D341Med (cell line): Measurements from ENCODE around the gene GATAD2A.
"Not testable (repeated sequence)": the region's sequence is repeated elsewhere in the genome, so short reads cannot be mapped to it uniquely, and the experiment has no call there.

Experiments used
- DNase-seq: peaks from one replicate; pipeline ENCODE4 v3.0.0; 2012; ENCODE audit warnings: low spot score

The GATAD2A gene

DNA sequence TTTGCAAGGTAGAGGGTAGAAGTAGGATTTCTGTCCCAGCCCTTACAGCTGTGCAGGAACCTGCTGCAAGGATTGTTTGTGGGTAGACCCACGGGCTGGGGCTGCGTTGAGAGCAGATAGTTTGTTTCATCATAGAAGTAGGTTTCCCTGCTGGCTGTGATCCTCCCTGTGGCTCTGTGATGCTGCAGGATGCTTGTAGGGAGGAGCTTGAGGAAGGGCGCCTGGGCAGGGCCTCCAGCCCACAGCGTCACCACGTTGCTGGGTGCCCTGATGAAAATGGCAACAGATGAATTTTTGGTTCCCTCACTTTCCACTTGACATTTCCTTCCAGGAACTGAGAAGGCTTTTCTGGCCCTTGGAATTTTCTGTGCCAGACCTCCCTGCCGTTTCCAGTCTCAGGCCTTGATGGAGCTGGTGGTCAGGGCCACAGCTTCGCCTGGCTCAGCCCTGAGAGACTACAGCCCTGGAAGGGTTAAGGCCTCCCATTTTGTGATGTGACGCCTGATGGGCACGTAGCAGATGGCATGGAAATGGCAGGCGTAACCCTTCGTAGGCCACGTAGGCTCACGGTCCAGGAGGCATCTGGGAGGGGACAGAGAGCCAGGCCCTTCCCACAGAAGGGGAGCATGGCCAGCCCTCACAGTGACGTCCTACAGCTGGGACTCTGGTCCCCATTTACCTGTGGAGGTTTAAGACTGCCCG lies 42.2 kb downstream of the GATAD2A start:
- DNase-seq: no peak

DNA sequence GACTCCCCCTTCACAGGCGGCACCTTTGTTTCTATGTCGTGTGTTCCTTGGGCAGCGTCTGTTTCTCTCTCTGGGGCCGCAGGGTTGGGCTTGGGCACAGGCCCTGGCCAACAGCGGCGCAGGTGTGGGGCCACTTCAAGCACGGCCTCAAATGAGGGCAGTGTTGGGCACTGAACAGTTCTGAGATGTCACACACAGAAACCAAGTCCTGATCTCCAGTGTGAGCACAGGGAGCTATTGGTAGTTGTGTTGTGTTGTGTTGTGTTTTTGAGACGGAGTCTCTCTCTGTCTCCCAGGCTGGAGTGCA lies 42.7 kb downstream of the GATAD2A start:
- no peak for DNase-seq

DNA sequence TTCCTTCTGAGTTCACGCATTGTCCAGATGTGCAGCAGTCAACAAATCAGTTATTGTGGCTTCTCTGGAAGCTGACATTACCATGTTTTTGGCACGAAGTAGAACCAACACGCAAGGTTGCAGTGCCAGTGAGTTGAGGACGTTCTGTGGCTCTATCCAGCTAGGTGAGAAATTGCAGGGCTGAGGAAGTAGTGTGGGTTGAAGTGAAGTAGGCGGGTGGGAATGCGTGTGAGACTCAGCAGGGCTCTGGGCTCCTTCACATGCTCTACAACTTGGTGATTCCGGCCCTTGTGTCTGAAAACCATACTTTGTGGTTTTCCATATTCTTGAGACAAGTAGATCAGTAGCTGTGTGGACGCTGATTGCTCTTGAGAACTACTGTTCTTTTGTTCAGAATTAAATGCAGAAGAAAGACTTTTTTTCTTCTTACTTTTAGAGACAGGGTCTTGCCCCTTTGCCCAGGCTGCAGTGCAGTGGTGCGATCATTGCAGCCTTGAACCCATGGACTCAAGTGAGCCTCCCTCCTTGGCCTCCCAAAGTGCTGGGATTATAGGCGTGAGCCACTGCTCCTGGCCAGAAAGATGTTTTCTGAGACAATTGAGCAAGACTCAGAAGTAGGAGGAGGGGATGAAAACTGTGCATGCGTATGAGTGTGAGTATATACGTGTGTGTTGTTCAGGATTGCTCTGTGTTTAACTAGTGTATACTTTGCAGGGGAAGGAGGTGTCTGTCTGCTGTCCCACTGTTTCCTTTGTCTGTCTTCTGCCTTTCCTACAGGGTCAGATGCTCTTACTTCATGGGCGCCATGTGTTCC lies 46.2 kb downstream of the GATAD2A start:
- DNase-seq: no peak

DNA sequence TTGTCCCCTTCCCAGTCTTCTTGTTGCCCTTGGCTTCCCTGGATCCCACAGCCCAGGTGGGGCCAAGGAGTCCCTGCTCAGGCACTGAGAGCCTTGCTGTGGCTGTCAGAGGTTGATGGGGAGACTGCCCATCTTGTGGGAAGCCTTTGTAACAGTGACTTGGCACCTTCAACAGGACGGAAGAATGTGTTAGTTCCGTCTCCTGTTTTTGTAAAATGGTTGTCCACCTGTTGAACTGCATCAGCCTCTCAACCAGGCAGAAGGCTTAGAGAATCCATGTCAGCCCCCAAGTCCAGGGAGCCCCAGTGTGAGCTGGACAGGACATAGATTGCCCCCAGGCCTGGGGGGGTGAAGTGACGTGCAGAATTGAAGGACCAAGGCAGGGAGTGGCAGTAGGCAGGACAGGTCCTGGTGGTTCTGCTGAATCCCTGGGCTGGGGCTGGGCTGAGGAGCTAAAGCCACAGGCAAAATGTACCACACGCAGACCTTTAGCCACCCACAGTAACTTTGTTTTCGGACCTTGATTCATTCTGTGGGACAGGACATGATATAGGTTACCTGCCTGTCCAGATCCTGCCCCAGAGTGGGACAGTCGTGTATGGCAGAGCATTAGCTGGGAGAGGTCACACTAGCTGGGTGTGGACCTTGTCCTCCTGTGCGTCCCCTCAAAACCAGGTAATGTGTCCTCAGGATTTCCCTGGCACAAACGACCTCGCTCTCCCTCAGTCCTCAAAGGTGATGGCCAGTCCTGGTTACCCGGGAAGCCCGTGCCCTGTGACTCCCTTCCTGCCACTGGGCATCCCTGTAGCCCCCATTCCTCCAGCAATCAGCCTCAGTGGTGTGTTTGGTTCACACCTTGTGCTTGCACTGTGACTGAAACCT lies 47.0 kb downstream of the GATAD2A start:
- DNase-seq: no peak

DNA sequence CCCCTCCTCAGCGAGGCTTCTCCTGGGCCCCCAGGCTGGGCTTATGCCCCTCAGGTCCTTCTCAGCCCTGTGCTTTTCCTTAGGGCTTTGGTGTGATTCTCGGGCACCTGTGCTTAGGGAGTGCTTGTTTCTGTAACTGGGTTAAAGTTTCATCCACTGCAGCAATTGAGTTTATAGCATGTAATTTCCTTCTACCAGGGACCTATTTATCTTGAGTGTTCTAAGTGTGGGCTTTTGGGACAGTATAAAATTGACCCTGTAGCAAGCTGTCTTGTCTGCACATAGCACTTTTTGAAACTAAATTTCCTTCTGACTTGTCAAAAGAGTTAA lies 47.6 kb downstream of the GATAD2A start:
- no peak for DNase-seq

DNA sequence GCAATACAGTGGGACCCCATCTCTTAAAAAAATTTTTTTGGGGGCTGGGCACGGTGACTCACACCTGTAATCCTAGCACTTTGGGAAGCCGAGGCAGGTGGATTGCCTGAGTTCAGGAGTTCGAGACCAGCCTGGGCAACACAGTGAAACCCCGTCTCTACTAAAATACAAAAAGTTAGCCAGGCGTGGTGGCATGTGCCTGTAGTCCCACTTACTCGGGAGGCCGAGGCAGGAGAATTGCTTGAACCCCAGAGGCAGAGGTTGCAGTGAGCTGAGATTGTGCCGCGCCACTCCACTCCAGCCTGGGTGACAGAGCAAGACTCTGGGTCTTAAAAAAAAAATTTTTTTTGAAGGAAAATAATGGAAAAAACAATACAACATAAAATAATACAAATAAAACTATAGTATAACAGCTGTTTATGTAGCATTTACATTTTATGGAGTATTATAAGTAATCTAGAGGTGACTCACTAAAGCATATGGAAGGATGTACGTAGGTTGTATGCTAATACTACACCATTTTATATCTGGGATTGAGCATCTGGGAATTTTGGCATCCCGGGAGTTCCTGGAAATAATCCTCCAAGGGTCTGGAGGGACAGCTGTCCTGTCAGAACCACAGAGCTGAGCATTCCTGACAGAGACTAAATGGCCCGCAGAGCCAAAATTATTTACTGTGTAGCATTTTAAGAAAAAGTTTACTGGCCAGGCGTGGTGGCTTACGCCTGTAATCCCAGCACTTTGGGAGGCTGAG lies 49.9 kb downstream of the GATAD2A start:
- DNase-seq: not testable (repeated sequence)

DNA sequence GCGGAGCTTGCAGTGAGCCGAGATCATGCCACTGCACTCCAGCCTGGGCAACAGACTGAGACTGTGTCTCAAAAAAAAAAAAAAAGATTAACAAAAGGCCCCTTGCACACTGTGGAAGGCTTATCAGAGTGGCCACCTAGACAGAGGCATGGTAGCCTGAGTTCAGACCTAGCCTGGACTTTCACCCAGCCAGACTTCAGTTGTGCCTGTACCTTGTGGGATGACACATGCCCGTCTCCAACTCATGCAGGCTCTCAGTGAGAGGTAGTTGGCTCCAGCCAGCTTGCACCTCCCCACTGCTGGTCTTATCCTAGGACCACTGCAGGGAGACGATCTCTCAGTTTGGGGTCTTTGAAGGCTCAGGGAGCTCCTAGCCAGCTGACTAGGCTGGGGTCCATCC lies 52.2 kb downstream of the GATAD2A start:
- no peak for DNase-seq

DNA sequence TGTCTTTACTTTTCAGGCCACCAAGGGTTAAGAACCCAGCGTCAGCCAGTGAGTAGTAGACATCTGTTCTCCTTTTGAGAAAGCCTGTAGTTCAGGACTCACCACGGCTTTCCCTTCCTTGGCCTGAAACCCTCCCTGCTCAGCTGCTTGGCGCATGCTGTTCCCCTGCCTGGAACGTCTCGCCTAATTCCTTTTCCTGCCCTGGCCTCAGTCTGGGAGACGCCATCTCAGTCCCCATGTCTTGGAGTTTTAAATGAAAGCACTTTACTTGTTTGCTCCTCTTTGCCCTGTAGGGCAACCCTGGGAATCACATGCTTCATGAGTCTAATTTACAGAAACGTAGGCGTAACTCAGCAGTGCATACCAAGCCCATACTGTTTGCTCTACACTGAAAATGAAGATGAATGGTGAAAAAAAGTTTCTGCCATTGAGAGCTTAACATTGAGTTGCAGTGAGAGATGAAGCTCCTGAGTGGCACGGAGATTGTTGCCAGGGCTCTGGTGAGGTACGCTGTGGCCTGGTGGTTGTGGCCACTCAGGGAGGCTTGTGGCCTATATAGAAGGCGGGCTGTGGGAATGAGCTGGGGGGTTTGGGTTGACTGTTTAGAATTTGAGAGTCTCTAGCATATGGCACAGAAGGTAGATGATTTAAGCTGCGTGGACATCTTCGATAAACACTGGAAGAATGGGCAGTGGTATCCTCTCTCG lies 52.8 kb downstream of the GATAD2A start:
- DNase-seq: peak; percentile 60

DNA sequence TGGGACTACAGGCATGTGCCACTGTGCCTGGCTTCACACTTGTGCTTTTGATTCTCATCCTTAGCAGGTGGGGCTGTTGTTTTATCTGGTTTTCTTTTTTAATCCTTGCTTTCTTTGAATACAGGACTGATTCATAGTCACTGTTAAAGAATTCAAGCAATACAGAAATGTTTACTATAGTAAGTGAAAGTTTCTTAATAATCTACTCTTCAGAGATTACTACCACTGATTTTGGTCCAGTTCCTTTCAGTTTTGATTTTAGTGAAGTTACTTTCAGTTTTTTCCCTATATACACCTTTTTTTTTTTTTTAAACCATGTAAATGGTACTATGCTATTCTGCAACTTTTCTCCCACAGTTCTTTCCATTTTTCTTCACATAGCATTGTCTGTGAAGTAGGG lies 53.6 kb downstream of the GATAD2A start:
- DNase-seq: no peak

DNA sequence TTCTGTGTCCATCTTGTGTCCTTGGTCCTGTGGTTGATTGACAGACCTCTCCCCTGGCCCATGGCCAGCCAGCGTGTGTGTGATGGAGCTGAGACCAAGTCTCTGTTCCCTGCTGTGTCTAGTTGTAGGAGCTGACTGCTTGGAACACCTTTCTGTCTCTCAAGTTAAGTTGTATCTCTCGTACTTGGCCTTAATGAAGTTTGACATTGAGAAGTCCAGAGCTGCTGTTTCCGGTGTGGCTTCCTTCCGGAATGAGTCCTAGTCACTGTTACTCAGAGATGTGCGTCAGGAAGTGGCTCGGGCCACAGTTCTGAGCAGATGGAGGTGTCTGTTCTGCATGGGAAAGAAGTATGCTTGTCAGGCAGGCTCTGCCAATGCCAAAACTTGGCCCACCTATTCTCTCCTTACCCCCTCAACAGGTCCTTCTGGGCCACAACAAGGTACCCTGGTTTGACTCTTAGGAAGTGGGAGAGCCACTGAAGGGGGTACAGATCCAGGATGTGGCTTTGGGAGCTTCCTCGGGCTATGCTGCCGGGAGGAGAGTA lies 54.3 kb downstream of the GATAD2A start:
- no peak for DNase-seq

DNA sequence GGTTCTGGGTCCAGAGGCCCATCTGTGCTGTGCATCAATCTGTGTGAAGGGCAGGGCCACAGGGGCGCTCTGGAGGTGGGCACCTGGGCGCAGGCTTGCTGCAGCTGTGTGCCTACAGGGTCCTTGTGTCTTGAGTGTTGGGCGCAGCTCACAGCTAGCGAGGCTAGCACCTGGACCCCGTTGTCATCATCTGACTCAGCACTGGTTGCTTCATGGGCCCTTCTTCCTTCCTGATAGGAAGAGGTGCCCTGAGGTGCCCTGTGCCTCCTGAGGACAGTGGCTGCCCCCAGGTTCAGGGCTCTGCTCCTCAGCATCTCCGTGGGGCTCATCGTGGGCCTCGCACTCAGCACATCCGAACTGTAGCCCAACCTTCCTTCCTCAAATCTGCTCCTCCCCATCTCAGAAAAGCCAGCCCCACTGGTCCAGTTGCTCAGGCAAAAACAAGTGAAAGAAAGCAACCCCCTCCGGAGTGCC lies 54.8 kb downstream of the GATAD2A start:
- no peak for DNase-seq

DNA sequence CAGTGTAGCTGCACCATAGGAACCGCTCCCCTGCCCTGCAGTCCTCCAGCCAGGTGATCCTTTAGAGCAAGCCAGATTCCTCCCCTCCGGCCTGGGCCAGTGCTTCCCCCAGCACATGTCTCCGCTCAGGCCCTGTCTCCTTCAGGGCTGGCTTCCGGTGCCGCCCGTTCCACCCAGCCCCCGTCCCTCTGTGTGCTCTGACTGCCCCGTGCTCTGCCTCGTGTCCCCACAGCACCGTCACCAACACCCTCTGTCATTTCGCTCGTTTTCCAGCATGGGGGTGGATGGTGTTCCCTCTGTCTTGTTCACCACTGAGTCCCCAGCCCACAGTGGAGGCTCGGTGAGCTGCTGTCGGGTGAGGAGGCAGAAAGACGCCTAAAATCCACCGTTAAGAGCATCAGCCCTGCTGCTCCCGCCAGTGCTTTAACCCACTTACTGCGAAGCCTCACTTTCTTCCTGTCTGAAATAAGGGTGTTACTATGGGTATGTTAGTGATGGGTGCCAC lies 55.3 kb downstream of the GATAD2A start:
- DNase-seq: peak; percentile 45

DNA sequence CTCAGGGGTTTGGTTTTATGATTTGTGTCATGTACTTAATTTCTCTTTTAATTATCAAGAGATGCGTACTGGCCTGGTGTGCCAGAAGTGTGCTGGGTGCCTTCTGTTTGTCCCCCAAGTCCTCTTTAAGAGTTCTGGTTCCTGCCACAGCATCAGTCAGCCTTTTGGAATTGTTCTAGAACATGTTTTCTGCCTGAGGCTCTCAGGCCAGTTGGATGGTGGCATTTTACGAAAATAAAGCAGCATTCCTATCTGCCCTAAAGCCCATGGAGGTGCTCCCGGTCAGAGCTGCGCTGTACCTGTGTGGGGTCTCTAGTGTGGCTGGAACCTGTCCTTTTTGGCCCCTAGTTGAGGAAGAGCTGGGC lies 55.8 kb downstream of the GATAD2A start:
- peak; percentile 7 for DNase-seq

DNA sequence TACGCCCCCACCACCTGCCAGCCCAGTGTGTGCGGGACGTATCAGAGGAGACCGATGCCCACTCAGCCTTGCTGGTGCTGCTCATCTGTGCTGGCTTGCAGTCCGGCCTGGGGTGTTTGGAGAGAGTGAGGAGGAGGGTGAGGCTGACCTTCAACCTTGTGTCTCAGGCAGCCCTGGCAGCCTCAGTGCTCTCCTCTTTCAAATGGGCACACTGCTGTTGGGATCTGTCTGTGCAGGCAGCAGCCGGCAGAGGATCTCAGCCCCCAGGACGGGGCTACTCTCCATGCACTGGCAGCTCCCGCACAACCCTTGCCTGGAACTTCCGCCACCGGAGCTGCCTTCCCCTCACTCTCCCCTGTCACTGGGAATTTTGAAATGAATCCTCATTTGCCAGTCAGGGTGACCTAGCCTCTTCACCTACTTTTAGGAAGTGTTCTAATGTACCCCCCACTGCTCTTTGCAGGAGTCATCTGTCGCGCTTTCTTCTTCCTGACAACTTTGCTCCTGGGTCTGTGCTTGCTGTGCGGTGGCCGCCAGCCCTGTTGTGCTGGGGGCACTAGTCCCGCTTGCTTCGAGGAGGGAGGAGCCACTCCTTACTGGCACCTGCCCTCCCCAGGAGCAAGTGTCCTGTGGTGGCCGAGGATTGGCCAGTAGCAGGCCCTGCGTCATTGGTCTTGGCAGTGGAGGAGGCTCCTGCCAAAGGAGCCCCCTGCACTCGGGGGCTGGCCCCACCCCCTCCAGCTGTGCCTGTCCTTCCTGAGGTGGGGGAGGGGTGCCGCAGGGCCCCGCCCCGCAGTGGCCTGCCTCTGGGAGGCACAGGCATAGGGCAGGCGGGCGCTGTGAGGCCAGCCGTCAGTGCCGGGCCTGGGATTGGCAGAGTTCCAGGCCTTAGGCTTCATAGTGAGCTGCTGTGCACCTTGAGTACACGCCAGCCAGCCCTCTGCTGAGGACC lies 56.5 kb downstream of the GATAD2A start:
- DNase-seq: peak; percentile 81

DNA sequence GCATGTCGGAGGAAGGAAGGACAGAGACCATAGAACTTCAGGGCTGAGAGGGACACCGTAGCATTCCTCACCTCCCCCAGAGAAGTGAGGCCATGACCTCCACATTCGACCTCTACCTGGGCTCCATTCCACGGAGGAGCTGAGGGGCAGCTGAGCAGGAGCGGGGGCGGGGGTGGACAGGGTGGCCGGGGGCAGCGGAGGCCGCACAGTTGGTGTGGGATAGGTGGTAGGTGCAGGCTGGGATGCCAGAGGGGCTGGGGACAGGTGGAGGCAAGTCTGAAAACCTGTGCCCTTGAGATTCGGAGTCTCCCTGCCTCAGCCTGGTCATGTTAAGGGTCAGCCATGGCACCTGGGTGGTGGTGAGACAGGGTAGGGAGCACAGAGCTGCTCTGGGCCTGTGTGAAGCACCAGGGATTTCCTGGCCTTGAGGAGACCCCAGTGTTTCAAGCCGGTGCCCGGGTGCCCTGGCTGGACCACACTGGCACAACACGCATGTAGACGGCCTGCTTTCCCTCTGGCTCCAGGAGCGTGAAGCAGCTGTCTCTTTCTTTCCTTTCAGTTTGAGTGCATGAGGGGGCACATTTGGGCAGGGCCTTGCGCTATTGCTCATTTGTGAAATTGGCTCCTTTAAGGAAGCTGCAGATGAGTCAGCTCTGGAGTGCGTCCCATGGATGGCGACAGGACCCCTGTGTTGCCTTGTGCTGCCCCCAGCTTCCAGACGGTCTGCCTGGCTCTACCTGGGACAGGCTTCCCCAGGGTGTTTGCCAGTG lies 58.1 kb downstream of the GATAD2A start:
- peak; percentile 29 for DNase-seq

DNA sequence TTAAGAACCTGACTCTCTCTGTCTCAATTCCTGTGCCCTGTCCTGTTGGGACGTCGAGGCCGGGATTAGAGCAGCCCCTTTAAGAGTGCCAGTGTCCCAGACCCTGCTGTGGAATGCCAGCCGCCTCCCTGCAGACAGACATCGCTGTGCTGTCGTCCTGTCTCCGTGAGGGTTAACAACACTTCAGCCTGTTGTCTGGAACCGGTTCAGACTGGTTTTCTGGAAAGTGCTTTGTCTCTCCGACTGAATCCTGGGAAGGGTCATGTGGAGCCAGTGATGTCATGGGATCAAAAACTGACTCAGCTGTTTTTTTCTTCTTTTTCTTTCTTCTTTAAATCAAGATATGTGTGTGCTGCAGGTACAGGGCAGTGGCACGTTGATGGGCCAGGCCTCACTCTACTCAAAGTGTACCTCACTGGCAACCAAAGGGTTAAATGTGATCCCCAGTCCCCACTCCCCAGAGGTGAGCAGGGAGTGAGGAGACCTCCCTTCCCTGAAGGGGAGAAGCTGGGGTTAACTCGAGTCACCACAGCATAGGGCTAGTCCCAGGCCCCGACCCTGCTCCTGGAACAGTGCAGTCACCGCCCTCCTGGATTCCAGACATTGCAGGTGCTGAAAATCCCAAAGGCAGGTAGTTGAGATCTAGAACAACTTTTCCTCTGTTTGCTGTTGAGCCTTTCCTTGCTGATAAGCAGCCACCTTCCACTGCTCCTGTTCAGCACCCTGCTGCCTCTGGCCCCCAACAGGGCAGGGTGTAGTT lies 59.0 kb downstream of the GATAD2A start:
- DNase-seq: peak; percentile 33

DNA sequence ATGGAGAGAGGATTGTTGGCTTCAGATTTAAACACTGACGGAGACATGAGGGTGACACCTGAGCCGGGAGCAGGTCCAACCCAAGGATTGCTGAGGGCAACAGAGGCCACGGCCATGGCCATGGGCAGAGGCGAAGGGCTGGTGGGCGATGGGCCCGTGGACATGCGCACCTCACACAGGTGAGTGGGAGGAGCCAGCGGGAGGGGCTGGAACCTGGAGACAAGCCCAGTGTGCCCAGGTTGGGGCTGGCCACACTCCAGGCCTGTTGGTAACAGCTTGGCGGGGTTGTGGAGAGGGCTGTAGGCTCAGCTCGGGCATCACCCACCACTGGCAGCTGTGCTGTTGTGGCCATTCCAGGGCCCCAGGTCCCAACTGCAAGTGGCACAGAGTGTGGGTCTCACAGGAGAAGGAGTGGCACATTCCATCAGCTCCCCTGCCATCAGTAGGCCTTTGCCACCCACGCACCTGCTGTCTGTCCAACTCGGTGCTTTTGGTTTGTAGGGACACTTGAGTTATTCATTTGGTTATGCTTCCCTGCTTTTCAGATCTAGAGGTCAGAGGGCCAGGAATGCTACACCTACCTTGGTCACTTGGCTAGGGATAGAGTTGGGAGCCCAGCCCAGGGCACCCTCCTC lies 60.1 kb downstream of the GATAD2A start:
- peak; percentile 17 for DNase-seq

DNA sequence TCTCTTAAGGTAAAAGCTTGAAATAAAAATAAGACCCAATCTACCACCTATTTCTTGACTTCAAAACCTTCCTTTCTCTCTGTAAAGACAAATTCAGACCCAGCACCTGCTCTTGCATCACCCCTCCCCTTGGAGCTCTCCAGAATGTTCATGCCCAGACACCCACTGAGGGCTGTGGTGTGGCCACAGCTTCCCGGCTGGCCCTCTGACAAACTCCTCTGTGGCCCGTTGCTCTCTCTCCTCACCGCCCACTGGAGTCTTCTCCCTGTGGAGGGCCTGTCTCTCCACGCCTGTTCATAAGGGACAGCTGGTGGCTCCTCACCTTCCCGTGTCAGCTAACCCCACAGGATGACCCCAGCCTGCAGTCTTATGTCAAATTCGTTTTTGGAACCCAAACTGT lies 60.7 kb downstream of the GATAD2A start:
- DNase-seq: no peak
